Breast epithelium (tissue), 4 donors: ENCODE results near the gene SLC31A1. TPM values are rescaled to one million over a fixed set of nuclear protein-coding genes. Genes with fewer than 3 reads are reported as not detected.
A peak's percentile ranks its signal among the peaks of the same experiment; 100 is the strongest.

Experiments
- DNase-seq, 2 donors: peaks; one replicate each; pipeline ENCODE4 v3.0.0-alpha.2; 2019; ENCODE audit warnings: low spot score in 2 of 2
- H3K27ac ChIP-seq, 2 donors: fragments of 200-600 bp; sonication (generic) in 1 of 2; one replicate each; pipeline ENCODE4 v1.5.1; 2016 to 2019; ENCODE audit warnings: mild to moderate bottlenecking in 1 of 2
- H3K27me3 ChIP-seq, 2 donors: fragments of 200-600 bp; sonication (generic) in 1 of 2; one replicate each; pipeline versions ENCODE4 v1.5.1 to v1.6.0; 2017 to 2019; ENCODE audit warnings: control low read depth in 1 of 2, mild to moderate bottlenecking in 1 of 2
- H3K36me3 ChIP-seq: fragments of 200-600 bp; one replicate; pipeline ENCODE4 v1.5.1; 2019
- H3K4me1 ChIP-seq, 2 donors: fragments of 200-600 bp; sonication (generic); one replicate each; pipeline ENCODE4 v1.5.1; 2016 to 2019; ENCODE audit warnings: control low read depth in 1 of 2
- H3K4me3 ChIP-seq, 3 donors: fragments of 200-600 bp; sonication (generic); 1 replicate in 2 of 3; 2 replicates in 1 of 3; pipeline ENCODE4 v1.5.1; 2016 to 2019; ENCODE audit warnings: mild to moderate bottlenecking in 3 of 3, moderate library complexity in 2 of 3
- H3K9me3 ChIP-seq, 2 donors: fragments of 200-600 bp; sonication (generic) in 1 of 2; one replicate each; pipeline ENCODE4 v1.5.1; 2016 to 2019; ENCODE audit warnings: control low read depth in 1 of 2
- CTCF ChIP-seq, 3 donors: fragments of 450-650 bp; IDR thresholded peaks; one replicate each; pipeline ENCODE4 v1.5.1; 2016 to 2017; ENCODE audit warnings: antibody characterized with exemption in 3 of 3, mild to moderate bottlenecking in 3 of 3, moderate library complexity in 3 of 3
- POLR2A ChIP-seq: fragments of 450-650 bp; IDR thresholded peaks from one replicate; pipeline ENCODE4 v1.6.1; 2016; ENCODE audit warnings: antibody characterized with exemption, mild to moderate bottlenecking, moderate library complexity
- POLR2AphosphoS5 ChIP-seq, 3 donors: sonication (generic); formaldehyde crosslinking; IDR thresholded peaks; one replicate each; pipeline ENCODE4 v1.6.1; 2017; ENCODE audit warnings: antibody characterized with exemption in 3 of 3
- intact Hi-C: fragments of 100-400 bp; cut with DNase I; formaldehyde crosslinking; loops from one replicate; pipeline ENCODE4 v1.15.1; 2023; ENCODE audit warnings: low total_unique reads
- total RNA-seq, 3 donors: library from RNA; depleted of rRNA; stranded (reverse); fragments of >200 nt; gene quantifications; one replicate each; pipeline ENCODE4 v1.1.0, GENCODE V29; 2016

Gene SLC31A1
- total RNA-seq, 3 donors from 2014 or later = 13.9 to 24.4 (median 18.7) TPM

- peak in 1 of 2 donors; percentile 25 for DNase-seq
- intact Hi-C loops = no loop called here
- Histone ChIP-seq H3K4me1 (peaks cover 0 to 6% of the 10 kb centered on the region in 2 donors), H3K9me3 (no peaks in the 10 kb centered on the region), H3K4me3 (no peak overlapping the region), H3K27ac (peak overlapping the region; percentile 15 to 52), H3K36me3 (no peaks in the 10 kb centered on the region), H3K27me3 (no peaks in the 10 kb centered on the region)
- TF ChIP-seq POLR2A (no peak), POLR2AphosphoS5 (IDR thresholded peaks at IDR 0.05) (no peak), CTCF (IDR thresholded peaks at IDR 0.05) (no peak)
Observed at GRCh38 chr9:113310538-113310937, 89.2 kb downstream of the SLC31A1 start.

- intact Hi-C loops = no loop called here
- no peak for TF ChIP-seq POLR2A
- no peak for TF ChIP-seq POLR2AphosphoS5 (IDR thresholded peaks at IDR 0.05)
- no peak for TF ChIP-seq CTCF (IDR thresholded peaks at IDR 0.05)
- Histone ChIP-seq H3K36me3 (no peaks in the 10 kb centered on the region), H3K27me3 (no peaks in the 10 kb centered on the region), H3K4me1 (peaks cover 0 to 6% of the 10 kb centered on the region in 2 donors), H3K27ac (no peak overlapping the region), H3K4me3 (no peak overlapping the region), H3K9me3 (no peaks in the 10 kb centered on the region)
- DNase-seq = no peak
Observed at GRCh38 chr9:113311961-113312360, 90.6 kb downstream of the SLC31A1 start.

DNA sequence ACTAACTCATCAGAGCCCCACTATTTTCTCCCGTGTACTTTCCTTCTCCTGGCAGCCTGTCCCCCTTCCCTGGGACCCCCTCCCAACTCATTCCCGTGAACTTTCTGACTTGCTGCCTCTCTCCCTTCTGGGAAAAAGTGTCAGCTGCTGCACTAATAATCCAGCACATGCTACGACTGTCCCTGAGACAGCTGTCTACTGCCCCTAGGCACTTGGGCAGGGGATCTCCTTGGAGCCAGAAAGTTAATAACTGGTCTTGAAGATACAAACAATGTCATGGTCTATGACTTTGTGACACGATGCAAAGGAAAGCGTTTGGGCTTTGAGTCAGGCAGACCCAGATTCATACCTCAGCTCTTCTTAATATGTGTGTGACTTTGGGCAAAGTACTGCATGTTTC lies 91.9 kb downstream of the SLC31A1 start:
- intact Hi-C loops = no loop called here
- TF ChIP-seq CTCF (IDR thresholded peaks at IDR 0.05) (no peak), POLR2AphosphoS5 (IDR thresholded peaks at IDR 0.05) (no peak)
- H3K4me3 ChIP-seq = no peak overlapping the region
- H3K27me3 ChIP-seq = no peaks in the 10 kb centered on the region
- DNase-seq = no peak
- H3K4me1 ChIP-seq = peaks cover 0 to 6% of the 10 kb centered on the region in 2 donors
- no peak overlapping the region for H3K27ac ChIP-seq
- no peaks in the 10 kb centered on the region for H3K9me3 ChIP-seq
- no peaks in the 10 kb centered on the region for H3K36me3 ChIP-seq

Other genes starting within 250 kb of the SLC31A1 start
- 1 to 10 TPM; 1.4 to 4.6 (median 2.6) TPM for gene ZNF883, start 209.4 kb upstream of the SLC31A1 start, total RNA-seq
- 1 to 10 TPM; 2.9 to 6.4 (median 5.2) TPM for gene ZFP37, start 164.8 kb upstream of the SLC31A1 start, total RNA-seq
- gene SLC31A2, start 70.5 kb upstream of the SLC31A1 start, total RNA-seq = 10 to 100 TPM; 46.5 to 61.3 (median 54.3) TPM
- gene FKBP15, start 267 bp upstream of the SLC31A1 start, total RNA-seq = 10 to 100 TPM; 23.3 to 41.0 (median 36.8) TPM
- gene CDC26, start 54.0 kb downstream of the SLC31A1 start, total RNA-seq = 10 to 100 TPM; 32.0 to 46.2 (median 39.1) TPM
- 10 to 100 TPM; 14.2 to 23.1 (median 18.4) TPM for gene PRPF4, start 54.1 kb downstream of the SLC31A1 start, total RNA-seq
- 1 to 10 TPM in 1 of 3 donors, under 1 TPM in 1, not detected in 1; 0.98 to 3.5 TPM for gene RNF183, start 81.8 kb downstream of the SLC31A1 start, total RNA-seq
- gene WDR31, start 118.7 kb downstream of the SLC31A1 start, total RNA-seq = 1 to 10 TPM; 1.9 to 4.0 (median 3.6) TPM
- gene BSPRY, start 128.0 kb downstream of the SLC31A1 start, total RNA-seq = 10 to 100 TPM in 2 of 3 donors, 1 to 10 TPM in 1; 1.1 to 35.3 (median 27.9) TPM
- 10 to 100 TPM; 24.5 to 66.9 (median 54.1) TPM for gene HDHD3, start 155.4 kb downstream of the SLC31A1 start, total RNA-seq
- gene ALAD, start 179.7 kb downstream of the SLC31A1 start, total RNA-seq = 10 to 100 TPM; 27.4 to 28.5 (median 28.3) TPM
- gene POLE3, start 189.1 kb downstream of the SLC31A1 start, total RNA-seq = 10 to 100 TPM; 34.2 to 46.1 (median 35.1) TPM
- gene C9orf43, start 189.2 kb downstream of the SLC31A1 start, total RNA-seq = 1 to 10 TPM in 1 of 3 donors, under 1 TPM in 2; 0.59 to 1.6 (median 0.66) TPM
- gene RGS3, start 242.2 kb downstream of the SLC31A1 start, total RNA-seq = 10 to 100 TPM; 31.7 to 49.0 (median 35.4) TPM